Small intestine (tissue), 7 donors: ENCODE measurements around the gene UBE2C. TPM values are rescaled to one million over a fixed set of nuclear protein-coding genes. Genes with fewer than 3 reads are reported as not detected.

Source experiments
- DNase-seq, 2 donors: peaks; one replicate each; pipeline versions ENCODE4 v3.0.0 to v3.0.0-alpha.2; 2013
- FAIRE-seq: peaks from 2 replicates; lab custom pipeline; 2012; peaks lifted over from hg19 to GRCh38; lab: Jason Lieb, UNC
- H3K27ac ChIP-seq, 3 donors: one replicate each; pipeline ENCODE4 v1.5.1; 2013; ENCODE audit warnings: low read length in 2 of 3, mild to moderate bottlenecking in 2 of 3, control low read depth in 1 of 3, inconsistent platforms in 1 of 3, low read depth in 1 of 3, moderate library complexity in 1 of 3
- H3K27me3 ChIP-seq, 3 donors: one replicate each; pipeline ENCODE4 v1.6.1; 2013; ENCODE audit warnings: low read length in 3 of 3, inconsistent platforms in 1 of 3; ENCODE audit not compliant: control insufficient read depth in 3 of 3, insufficient read depth in 3 of 3
- H3K36me3 ChIP-seq, 3 donors: one replicate each; pipeline ENCODE4 v1.6.1; 2013; ENCODE audit warnings: low read length in 3 of 3, inconsistent platforms in 1 of 3, low read depth in 1 of 3, mild to moderate bottlenecking in 1 of 3, moderate library complexity in 1 of 3; ENCODE audit not compliant: control insufficient read depth in 3 of 3, insufficient read depth in 2 of 3
- H3K4me1 ChIP-seq, 3 donors: one replicate each; pipeline ENCODE4 v1.6.1; 2013; ENCODE audit warnings: low read length in 2 of 3, inconsistent platforms in 1 of 3, low read depth in 1 of 3, mild to moderate bottlenecking in 1 of 3, moderate library complexity in 1 of 3; ENCODE audit not compliant: control insufficient read depth in 3 of 3, insufficient read depth in 2 of 3
- H3K4me3 ChIP-seq, 3 donors: one replicate each; pipeline ENCODE4 v1.5.1; 2013; ENCODE audit warnings: low read length in 3 of 3, control low read depth in 1 of 3, inconsistent platforms in 1 of 3, low read depth in 1 of 3, mild to moderate bottlenecking in 1 of 3, moderate library complexity in 1 of 3
- H3K9me3 ChIP-seq, 2 donors: one replicate each; pipeline ENCODE4 v1.6.1; 2013; ENCODE audit warnings: low read depth in 1 of 2, low read length in 1 of 2; ENCODE audit not compliant: control insufficient read depth in 2 of 2, insufficient read depth in 1 of 2
- WGBS, 3 donors: extraction: QIAGEN DNeasy Blood & Tissue Kit; methylation state at CpG; one replicate each; pipeline ENCODE4 v1.1.7; 2013; 5-methylcytosine and 5-hydroxymethylcytosine counted together
- polyA plus RNA-seq, 4 donors: library from polyadenylated mRNA; stranded (reverse) in 3 of 4; unstranded in 1 of 4; fragments of 200-250 nt in 3 of 4; fragments of 120-200 nt in 1 of 4; gene quantifications; one replicate each; pipeline versions ENCODE4 v1.2.1 to v1.2.3, GENCODE V29; 2013
- donor health status: healthy with polysubstance abuse.
- donor health status: control.
- donor health status: control.
- donor health status: Bipolar disorder and iron deficiency.
- donor health status: healthy.

Gene UBE2C
- polyA plus RNA-seq, 4 donors = 10.8 to 99.6 (median 24.0) TPM

GRCh38 chr20:45832619-45833018, 20.2 kb downstream of the UBE2C start:
- 83 to 88% (median 84%) methylated on average over 4 of the region's 4 CpGs for WGBS, 3 donors
- FAIRE-seq = no peak

GRCh38 chr20:45833030-45833882, 20.8 kb downstream of the UBE2C start, which contains the start of gene SNX21:
Gene SNX21 (plus strand): TSS chr20:45833799. CDS start chr20:45833920, 121 bp downstream.
- no peaks in the 10 kb centered on the region for H3K27me3 ChIP-seq
- FAIRE-seq (no peak), DNase-seq (peak; percentile 67 to 87)
- peak within 1 kb of the TSS; percentile 72 to 83 (median 74) for H3K4me3 ChIP-seq
- 5 to 13% (median 6%) methylated on average over 19 to 35 of the region's 35 CpGs for WGBS, 3 donors
- H3K9me3 ChIP-seq = no peaks in the 10 kb centered on the region
- peaks cover 0 to 3% (median 0%) of the 10 kb centered on the region in 3 donors for H3K4me1 ChIP-seq
- H3K27ac ChIP-seq = peak within 1 kb of the TSS; percentile 54 to 87 (median 72)
- peaks cover 0 to 8% (median 0%) of the 10 kb centered on the region in 3 donors for H3K36me3 ChIP-seq

More at GRCh38 chr20:45832619-45833018, 20.2 kb downstream of the UBE2C start:
- Histone ChIP-seq H3K36me3 (peaks cover 0 to 8% (median 0%) of the 10 kb centered on the region in 3 donors), H3K4me3 (no peak overlapping the region), H3K4me1 (peaks cover 0 to 3% (median 0%) of the 10 kb centered on the region in 3 donors), H3K9me3 (no peaks in the 10 kb centered on the region), H3K27me3 (no peaks in the 10 kb centered on the region), H3K27ac (peak overlapping the region in 1 of 3 donors; percentile 87)
- DNase-seq = no peak

DNA sequence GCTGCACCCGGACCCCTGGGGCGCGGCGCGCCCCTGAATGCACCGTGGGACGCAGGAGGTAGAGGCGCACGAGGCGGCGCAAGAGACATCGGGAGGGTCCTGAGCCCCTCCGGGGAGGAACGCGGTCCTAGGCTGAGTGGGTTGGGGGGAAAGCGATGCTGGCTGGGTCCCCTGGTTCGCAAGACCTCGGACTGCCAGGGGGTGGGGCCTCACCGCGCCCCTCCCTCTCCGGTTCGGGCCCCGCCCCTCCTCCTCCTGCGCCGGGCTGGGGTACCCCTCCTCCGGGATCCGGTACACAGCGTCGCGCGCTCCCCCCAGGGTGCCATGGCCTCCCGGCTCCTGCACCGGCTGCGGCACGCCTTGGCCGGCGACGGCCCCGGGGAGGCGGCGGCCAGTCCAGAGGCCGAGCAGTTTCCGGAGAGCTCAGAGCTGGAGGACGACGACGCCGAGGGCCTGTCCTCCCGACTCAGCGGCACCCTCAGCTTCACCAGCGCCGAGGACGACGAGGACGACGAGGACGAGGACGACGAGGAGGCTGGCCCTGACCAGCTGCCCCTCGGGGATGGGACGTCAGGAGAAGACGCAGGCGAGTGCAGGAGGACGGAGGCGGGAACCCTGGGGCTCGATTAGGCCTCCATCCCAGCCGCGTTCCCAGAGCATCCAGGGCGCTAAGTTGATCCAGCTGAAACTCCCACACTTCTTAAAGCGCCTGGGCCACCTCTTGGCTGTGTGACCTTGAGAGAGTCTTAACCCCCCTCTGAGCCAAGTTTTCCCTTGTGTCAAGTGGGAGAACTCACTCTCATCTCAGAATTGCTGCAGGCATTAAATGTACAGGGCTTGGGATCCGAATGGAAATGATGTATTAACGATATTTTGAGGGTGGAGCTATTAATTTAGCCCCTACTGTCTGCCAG, 21.7 kb downstream of the UBE2C start:
- Histone ChIP-seq H3K9me3 (no peaks in the 10 kb centered on the region), H3K27me3 (no peaks in the 10 kb centered on the region), H3K4me3 (peak overlapping the region; percentile 72 to 83 (median 74)), H3K36me3 (peaks cover 0 to 8% (median 0%) of the 10 kb centered on the region in 3 donors), H3K27ac (peak overlapping the region; percentile 54 to 87 (median 72)), H3K4me1 (peaks cover 0 to 3% (median 0%) of the 10 kb centered on the region in 3 donors)
- WGBS, 3 donors = 3 to 5% (median 4%) methylated on average over 50 to 71 of the region's 71 CpGs
- no peak for FAIRE-seq
- DNase-seq = peak; percentile 51 to 79

DNA sequence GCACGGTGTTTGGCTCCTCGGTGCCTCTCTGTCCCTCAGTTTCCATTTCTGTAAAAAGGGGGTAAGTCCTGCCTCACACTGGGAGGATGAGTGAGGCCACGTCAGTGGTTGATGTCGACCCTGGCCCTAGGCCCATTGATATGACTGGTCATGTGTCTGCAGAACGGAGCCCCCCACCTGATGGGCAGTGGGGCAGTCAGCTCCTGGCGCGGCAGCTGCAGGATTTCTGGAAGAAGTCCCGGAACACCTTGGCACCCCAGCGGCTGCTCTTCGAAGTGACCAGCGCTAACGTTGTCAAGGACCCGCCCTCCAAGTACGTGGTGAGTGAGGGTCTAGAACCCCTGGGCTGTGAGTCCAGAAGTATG, 22.3 kb downstream of the UBE2C start:
- Histone ChIP-seq H3K27ac (peak overlapping the region in 1 of 3 donors; percentile 22), H3K9me3 (no peaks in the 10 kb centered on the region), H3K36me3 (peaks cover 0 to 8% (median 0%) of the 10 kb centered on the region in 3 donors), H3K27me3 (no peaks in the 10 kb centered on the region), H3K4me1 (peaks cover 0 to 3% (median 0%) of the 10 kb centered on the region in 3 donors), H3K4me3 (no peak overlapping the region)
- WGBS, 3 donors = 79 to 84% (median 83%) methylated on average over 14 of the region's 14 CpGs
- DNase-seq (no peak), FAIRE-seq (no peak)

- H3K9me3 ChIP-seq = no peaks in the 10 kb centered on the region
- DNase-seq = no peak
- H3K27me3 ChIP-seq = no peaks in the 10 kb centered on the region
- H3K36me3 ChIP-seq = peaks cover 0 to 14% (median 0%) of the 10 kb centered on the region in 3 donors
- no peak overlapping the region for H3K27ac ChIP-seq
- 67 to 90% (median 80%) methylated on average over 3 of the region's 3 CpGs for WGBS, 3 donors
- H3K4me1 ChIP-seq = peaks cover 0 to 3% (median 0%) of the 10 kb centered on the region in 3 donors
- FAIRE-seq = no peak
- no peak overlapping the region for H3K4me3 ChIP-seq
Observed at GRCh38 chr20:45835329-45835765, 22.9 kb downstream of the UBE2C start.

DNA sequence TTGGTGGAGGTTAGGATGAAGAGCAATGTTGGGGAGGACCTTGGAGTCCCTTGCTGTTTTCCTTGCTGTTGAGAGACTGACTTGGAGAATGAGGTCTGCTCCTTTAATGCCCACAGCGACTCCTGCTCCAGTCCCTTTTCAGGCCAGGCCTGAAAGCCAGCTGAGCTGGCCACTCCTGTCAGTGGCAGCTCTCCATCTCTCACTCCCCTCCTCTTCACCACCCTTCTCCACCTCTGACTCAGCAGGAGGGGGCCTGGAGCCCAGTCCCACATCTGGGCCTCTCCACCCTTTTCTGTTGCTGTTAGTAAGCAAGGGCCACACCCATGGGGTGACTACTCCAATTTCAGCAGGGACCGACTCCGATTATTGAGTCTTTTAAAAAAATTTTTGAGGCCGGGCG, 23.4 kb downstream of the UBE2C start:
- Histone ChIP-seq H3K9me3 (no peaks in the 10 kb centered on the region), H3K27ac (no peak overlapping the region)

DNA sequence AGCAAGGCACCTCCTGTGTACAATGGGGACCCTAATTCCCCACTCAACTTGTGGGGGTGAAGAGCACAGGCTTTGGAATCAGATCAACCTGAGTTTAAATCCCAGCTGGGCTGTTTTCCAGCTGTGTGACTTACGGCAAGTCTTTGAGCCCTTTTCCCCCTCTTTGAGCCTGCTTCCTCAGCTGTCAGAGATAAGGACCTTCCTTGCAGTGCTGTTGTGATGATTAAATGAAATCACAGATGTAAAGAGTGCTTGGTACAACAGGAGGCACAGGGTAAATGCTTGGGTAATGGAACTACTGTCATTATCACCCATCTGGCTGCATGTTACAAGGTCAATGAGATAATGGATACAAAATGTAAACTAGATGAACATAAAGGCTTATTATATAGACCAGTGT, 24.4 kb downstream of the UBE2C start:
- Histone ChIP-seq H3K4me1 (peaks cover 0 to 3% (median 0%) of the 10 kb centered on the region in 3 donors), H3K9me3 (no peaks in the 10 kb centered on the region), H3K27ac (no peak overlapping the region), H3K27me3 (no peaks in the 10 kb centered on the region), H3K36me3 (peaks cover 0 to 28% (median 0%) of the 10 kb centered on the region in 3 donors), H3K4me3 (no peak overlapping the region)
- 19 to 52% (median 29%) methylated on average over 1 of the region's 1 CpG for WGBS, 3 donors
- no peak for FAIRE-seq
- DNase-seq = no peak

More for the DNA sequence above, 23.4 kb downstream of the UBE2C start:
- 77 to 94% (median 91%) methylated on average over 5 of the region's 5 CpGs for WGBS, 3 donors
- Histone ChIP-seq H3K4me3 (no peak overlapping the region), H3K36me3 (peaks cover 0 to 18% (median 0%) of the 10 kb centered on the region in 3 donors), H3K27me3 (no peaks in the 10 kb centered on the region), H3K4me1 (peaks cover 0 to 3% (median 0%) of the 10 kb centered on the region in 3 donors)
- no peak for FAIRE-seq
- no peak for DNase-seq
